HepG2 (cell line): ENCODE measurements around the gene BATF3. TPM values are rescaled to one million over a fixed set of nuclear protein-coding genes. Genes with fewer than 3 reads are reported as not detected.

Source experiments
- EHMT2 ChIP-seq: fragments of 200-600 bp; sonication (generic); IDR thresholded peaks from 2 replicates; pipeline ENCODE4 v1.7.0; 2017; ENCODE audit warnings: antibody characterized with exemption, low read depth, low read length, borderline replicate concordance
- ETV5 ChIP-seq: IDR thresholded peaks from 2 replicates; pipeline ENCODE4 v1.6.1; 2018; ENCODE audit warnings: missing biosample characterization, missing genetic modification reagents, inconsistent platforms, borderline replicate concordance
- EZH2 ChIP-seq: conservative IDR thresholded peaks from 2 replicates; pipeline ENCODE4 v1.6.1; 2012; ENCODE audit warnings: mild to moderate bottlenecking, low read depth, low read length, moderate library complexity
- GABPA ChIP-seq, 2 experiments: IDR thresholded peaks; 2 replicates each; pipeline ENCODE4 v1.6.1; 2011 to 2016; ENCODE audit warnings: low read depth in 2 of 2, low read length in 1 of 2, missing biosample characterization in 1 of 2, missing genetic modification characterization in 1 of 2
- GATAD1 ChIP-seq: IDR thresholded peaks from 2 replicates; pipeline ENCODE4 v1.6.1; 2016; ENCODE audit warnings: missing genetic modification reagents, missing compliant biosample characterization
- KDM3A ChIP-seq: IDR thresholded peaks from 2 replicates; pipeline ENCODE4 v1.6.1; 2018; ENCODE audit warnings: low read depth, missing compliant biosample characterization
- PPARG ChIP-seq: conservative IDR thresholded peaks from 2 replicates; pipeline ENCODE4 v1.6.1; 2016; ENCODE audit warnings: missing biosample characterization, missing genetic modification reagents
- RBAK ChIP-seq: sonication (generic); formaldehyde crosslinking; IDR thresholded peaks from 2 replicates; pipeline ENCODE4 v1.5.1; 2020; ENCODE audit warnings: mild to moderate bottlenecking, missing genetic modification reagents
- TBX2 ChIP-seq: sonication (generic); formaldehyde crosslinking; IDR thresholded peaks from 2 replicates; pipeline ENCODE4 v1.5.0; 2020; ENCODE audit warnings: missing genetic modification reagents, mild to moderate bottlenecking, borderline replicate concordance
- THAP11 ChIP-seq: IDR thresholded peaks from 2 replicates; pipeline ENCODE4 v1.6.1; 2016; ENCODE audit warnings: missing biosample characterization, missing genetic modification reagents
- ZFP1 ChIP-seq: IDR thresholded peaks from 2 replicates; pipeline ENCODE4 v1.6.1; 2016
- ZFP37 ChIP-seq: sonication (generic); formaldehyde crosslinking; IDR thresholded peaks from 2 replicates; pipeline ENCODE4 v1.4.0; 2020; ENCODE audit warnings: missing genetic modification reagents, borderline replicate concordance
- ZFY ChIP-seq: sonication (generic); formaldehyde crosslinking; IDR thresholded peaks from 2 replicates; pipeline ENCODE4 v1.4.0; 2020; ENCODE audit warnings: missing genetic modification reagents
- ZNF124 ChIP-seq: sonication (generic); formaldehyde crosslinking; IDR thresholded peaks from 2 replicates; pipeline ENCODE4 v1.4.0; 2020; ENCODE audit warnings: missing genetic modification reagents
- ZNF263 ChIP-seq: sonication (generic); formaldehyde crosslinking; IDR thresholded peaks from 2 replicates; pipeline ENCODE4 v1.4.0; 2020; ENCODE audit warnings: missing genetic modification reagents
- ZNF547 ChIP-seq: sonication (generic); formaldehyde crosslinking; IDR thresholded peaks from 2 replicates; pipeline ENCODE4 v1.5.1; 2020; ENCODE audit warnings: mild to moderate bottlenecking, missing genetic modification reagents
- ZNF644 ChIP-seq: IDR thresholded peaks from 2 replicates; pipeline ENCODE4 v1.6.1; 2016; ENCODE audit warnings: low read depth
- ZNF878 ChIP-seq: sonication (generic); formaldehyde crosslinking; IDR thresholded peaks from 2 replicates; pipeline ENCODE4 v1.8.1; 2023; ENCODE audit warnings: mild to moderate bottlenecking, missing genetic modification reagents, moderate library complexity
- polyA plus RNA-seq, 8 experiments: library from polyadenylated mRNA; depleted of rRNA in 3 of 8; stranded (reverse) in 7 of 8; unstranded in 1 of 8; fragments of >200 nt; fragmentation: Illumina TruSeq in 4 of 8; extraction: Trizol in 4 of 8; gene quantifications; 2 replicates each; pipeline versions ENCODE4 v1.2.1 to v1.2.3, GENCODE V29; 2011 to 2016; ENCODE audit warnings: low read depth in 4 of 8, missing spikeins in 1 of 8, mixed read lengths in 1 of 8; ENCODE audit not compliant: insufficient read depth in 1 of 8
- total RNA-seq, 5 experiments: library from RNA; depleted of rRNA; stranded (reverse); fragments of >200 nt; fragmentation: Illumina TruSeq; extraction: Trizol; gene quantifications; 2 replicates each; pipeline ENCODE4 v1.2.3, GENCODE V29; 2016; ENCODE audit warnings: low read depth in 1 of 5
- TF ChIP-seq, protein P1 (sequence below): sonication (generic); formaldehyde crosslinking; IDR thresholded peaks from 2 replicates; pipeline ENCODE4 v1.5.1; 2020; ENCODE audit warnings: missing genetic modification reagents, mild to moderate bottlenecking, borderline replicate concordance
- TF ChIP-seq, protein P2 (sequence below): sonication (generic); formaldehyde crosslinking; IDR thresholded peaks from 2 replicates; pipeline ENCODE4 v1.5.0; 2020; ENCODE audit warnings: missing genetic modification reagents
- TF ChIP-seq, protein P3 (sequence below): sonication (generic); formaldehyde crosslinking; IDR thresholded peaks from 2 replicates; pipeline ENCODE4 v1.5.1; 2020; ENCODE audit warnings: mild to moderate bottlenecking, missing genetic modification reagents, moderate library complexity

Gene BATF3
- total and polyA plus RNA-seq, 2 of the 13 experiments (the other 11 are each of a cell fraction or from before 2014, with no cell fraction given) = 0.13 TPM; not detected in 1

DNA sequence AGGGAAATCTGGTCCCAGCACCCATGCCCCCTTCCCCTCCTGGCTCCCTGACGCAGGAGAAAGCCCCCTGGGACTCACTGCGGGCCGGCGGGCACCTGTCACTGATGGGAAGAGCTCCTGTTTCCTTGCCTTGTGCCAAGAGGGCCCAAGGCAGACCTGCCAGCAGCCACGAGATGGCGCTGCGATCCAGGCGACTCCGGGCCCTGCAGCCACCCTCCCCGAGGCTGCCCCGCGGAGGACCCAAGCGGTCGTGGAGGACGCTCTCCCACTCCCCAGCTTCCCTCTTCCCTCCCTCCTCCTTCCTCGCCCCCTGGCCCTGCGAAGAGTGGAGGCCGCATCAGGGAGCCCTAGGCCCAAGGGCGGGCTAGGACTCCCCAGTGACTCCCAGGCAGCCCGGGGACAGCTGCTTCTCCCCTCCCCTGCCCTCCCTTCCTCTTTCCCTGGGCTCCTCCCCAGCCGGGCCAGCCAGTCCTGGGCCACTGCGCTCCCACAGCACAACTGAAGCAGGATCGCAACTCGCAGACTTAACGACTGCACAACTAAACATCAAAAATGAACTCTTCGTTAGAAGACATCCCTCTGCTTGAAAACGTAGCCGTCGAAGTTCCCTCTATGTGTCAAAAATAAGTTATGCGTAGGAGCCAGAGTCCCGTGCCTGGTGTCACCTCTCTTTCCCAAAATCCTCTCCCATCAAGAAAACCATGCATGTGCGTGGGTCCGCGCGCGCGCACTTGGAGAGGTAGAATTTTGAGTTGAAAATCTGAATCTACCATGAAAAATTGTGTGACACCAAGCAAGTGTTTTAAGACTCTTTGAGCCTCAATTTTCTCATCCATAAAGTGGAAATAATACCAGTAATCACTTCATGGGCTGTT is 34.2 kb downstream of the BATF3 start (continued):
- TF ChIP-seq, protein P1, sequence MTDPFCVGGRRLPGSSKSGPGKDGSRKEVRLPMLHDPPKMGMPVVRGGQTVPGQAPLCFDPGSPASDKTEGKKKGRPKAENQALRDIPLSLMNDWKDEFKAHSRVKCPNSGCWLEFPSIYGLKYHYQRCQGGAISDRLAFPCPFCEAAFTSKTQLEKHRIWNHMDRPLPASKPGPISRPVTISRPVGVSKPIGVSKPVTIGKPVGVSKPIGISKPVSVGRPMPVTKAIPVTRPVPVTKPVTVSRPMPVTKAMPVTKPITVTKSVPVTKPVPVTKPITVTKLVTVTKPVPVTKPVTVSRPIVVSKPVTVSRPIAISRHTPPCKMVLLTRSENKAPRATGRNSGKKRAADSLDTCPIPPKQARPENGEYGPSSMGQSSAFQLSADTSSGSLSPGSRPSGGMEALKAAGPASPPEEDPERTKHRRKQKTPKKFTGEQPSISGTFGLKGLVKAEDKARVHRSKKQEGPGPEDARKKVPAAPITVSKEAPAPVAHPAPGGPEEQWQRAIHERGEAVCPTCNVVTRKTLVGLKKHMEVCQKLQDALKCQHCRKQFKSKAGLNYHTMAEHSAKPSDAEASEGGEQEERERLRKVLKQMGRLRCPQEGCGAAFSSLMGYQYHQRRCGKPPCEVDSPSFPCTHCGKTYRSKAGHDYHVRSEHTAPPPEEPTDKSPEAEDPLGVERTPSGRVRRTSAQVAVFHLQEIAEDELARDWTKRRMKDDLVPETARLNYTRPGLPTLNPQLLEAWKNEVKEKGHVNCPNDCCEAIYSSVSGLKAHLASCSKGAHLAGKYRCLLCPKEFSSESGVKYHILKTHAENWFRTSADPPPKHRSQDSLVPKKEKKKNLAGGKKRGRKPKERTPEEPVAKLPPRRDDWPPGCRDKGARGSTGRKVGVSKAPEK = peak; percentile 98; the same call in 1 of the 2 replicates
- TF ChIP-seq, protein P2, sequence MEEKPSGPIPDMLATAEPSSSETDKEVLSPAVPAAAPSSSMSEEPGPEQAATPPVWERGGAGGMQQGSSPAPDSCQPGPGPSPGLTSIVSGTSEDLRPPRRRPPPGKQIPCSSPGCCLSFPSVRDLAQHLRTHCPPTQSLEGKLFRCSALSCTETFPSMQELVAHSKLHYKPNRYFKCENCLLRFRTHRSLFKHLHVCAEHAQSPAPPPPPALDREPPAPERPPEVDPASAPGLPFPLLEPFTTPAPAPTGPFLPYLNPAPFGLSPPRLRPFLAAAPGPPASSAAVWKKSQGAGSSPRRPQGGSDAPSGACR (CRISPR knock-in tag) = peak; percentile 58; the same call in 1 of the 2 replicates
- TF ChIP-seq EZH2 (0 out of 2 replicates have a peak, but pooled peaks have one; percentile 23), PPARG (CRISPR knock-in tag) (0 out of 2 replicates have a peak, but pooled peaks have one; percentile 38), ZNF878 (CRISPR knock-in tag) (0 out of 2 replicates have a peak, but pooled peaks have one; percentile 28), THAP11 (CRISPR knock-in tag) (peak; percentile 46; the same call in 1 of the 2 replicates), EHMT2 (no peak), GABPA (IDR thresholded peaks at IDR 0.05; ENCODE audit: low read depth, low read length) (no peak), GABPA (CRISPR knock-in tag; IDR thresholded peaks at IDR 0.05; ENCODE audit: low read depth) (no peak), ZFP1 (CRISPR knock-in tag) (0 out of 2 replicates have a peak, but pooled peaks have one; percentile 46), GATAD1 (no peak), RBAK (CRISPR knock-in tag) (no peak), ZFY (CRISPR knock-in tag) (peak; percentile 62), ZNF644 (no peak), TBX2 (peak; percentile 51; the same call in 1 of the 2 replicates), ZFP37 (no peak), ZNF547 (CRISPR knock-in tag) (0 out of 2 replicates have a peak, but pooled peaks have one; percentile 38), ZNF124 (CRISPR knock-in tag) (0 out of 2 replicates have a peak, but pooled peaks have one; percentile 57), KDM3A (CRISPR knock-in tag) (peak; percentile 92), ZNF263 (CRISPR knock-in tag) (peak; percentile 98), ETV5 (CRISPR knock-in tag) (no peak; the same call in 1 of the 2 replicates)
- TF ChIP-seq, protein P3, sequence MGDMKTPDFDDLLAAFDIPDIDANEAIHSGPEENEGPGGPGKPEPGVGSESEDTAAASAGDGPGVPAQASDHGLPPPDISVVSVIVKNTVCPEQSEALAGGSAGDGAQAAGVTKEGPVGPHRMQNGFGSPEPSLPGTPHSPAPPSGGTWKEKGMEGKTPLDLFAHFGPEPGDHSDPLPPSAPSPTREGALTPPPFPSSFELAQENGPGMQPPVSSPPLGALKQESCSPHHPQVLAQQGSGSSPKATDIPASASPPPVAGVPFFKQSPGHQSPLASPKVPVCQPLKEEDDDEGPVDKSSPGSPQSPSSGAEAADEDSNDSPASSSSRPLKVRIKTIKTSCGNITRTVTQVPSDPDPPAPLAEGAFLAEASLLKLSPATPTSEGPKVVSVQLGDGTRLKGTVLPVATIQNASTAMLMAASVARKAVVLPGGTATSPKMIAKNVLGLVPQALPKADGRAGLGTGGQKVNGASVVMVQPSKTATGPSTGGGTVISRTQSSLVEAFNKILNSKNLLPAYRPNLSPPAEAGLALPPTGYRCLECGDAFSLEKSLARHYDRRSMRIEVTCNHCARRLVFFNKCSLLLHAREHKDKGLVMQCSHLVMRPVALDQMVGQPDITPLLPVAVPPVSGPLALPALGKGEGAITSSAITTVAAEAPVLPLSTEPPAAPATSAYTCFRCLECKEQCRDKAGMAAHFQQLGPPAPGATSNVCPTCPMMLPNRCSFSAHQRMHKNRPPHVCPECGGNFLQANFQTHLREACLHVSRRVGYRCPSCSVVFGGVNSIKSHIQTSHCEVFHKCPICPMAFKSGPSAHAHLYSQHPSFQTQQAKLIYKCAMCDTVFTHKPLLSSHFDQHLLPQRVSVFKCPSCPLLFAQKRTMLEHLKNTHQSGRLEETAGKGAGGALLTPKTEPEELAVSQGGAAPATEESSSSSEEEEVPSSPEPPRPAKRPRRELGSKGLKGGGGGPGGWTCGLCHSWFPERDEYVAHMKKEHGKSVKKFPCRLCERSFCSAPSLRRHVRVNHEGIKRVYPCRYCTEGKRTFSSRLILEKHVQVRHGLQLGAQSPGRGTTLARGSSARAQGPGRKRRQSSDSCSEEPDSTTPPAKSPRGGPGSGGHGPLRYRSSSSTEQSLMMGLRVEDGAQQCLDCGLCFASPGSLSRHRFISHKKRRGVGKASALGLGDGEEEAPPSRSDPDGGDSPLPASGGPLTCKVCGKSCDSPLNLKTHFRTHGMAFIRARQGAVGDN (CRISPR knock-in tag) = peak; percentile 77
